ENCODE data around the gene KRT86.

DNA sequence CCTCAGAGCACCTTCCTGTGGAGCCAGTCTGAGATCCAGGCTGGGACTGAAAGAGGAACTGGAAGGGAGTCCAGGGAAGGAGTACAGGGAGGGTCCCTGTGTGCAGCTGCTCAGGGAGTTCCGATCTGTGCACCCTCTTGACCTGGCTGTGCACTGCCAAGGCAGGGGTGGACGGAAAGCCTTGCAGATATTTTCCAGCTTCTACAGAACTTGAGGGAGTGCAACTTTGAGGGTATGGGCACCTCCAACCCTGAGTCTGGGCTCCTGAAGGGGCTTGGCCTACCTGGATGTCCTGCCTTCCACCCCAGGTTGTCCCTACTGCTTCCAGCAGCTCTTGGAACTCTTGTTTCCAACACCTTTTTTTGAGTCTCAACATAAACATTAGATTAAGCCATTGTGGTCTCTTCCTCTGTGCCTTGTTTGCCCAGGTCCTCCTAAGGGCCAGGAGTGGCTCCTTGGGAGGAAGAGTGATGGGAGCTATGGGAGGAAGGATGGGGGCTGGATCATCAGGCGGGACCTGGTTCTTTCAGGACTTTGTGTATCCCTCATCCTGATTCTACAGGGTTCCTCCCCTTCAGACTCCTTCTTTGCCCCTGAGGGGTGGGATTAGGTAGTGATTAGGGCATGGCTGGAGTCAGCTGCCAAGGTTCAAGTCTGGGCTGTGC is 37.9 kb upstream of the KRT86 start:
- no peak for TF ChIP-seq CTCF (IDR thresholded peaks at IDR 0.05)
- TF ChIP-seq EZH2 (IDR thresholded peaks at IDR 0.05), result no peak
